Colon (tissue), 2 donors: ENCODE measurements around the gene ITGB6.
"Not testable (repeated sequence)": the region's sequence is repeated elsewhere in the genome, so short reads cannot be mapped to it uniquely, and the experiment has no call there.

Experiments used
- FAIRE-seq: peaks from 2 replicates; lab custom pipeline; 2012; peaks lifted over from hg19 to GRCh38; lab: Jason Lieb, UNC
- donor health status: control.
- donor health status: control.

ITGB6 gene

GRCh38 chr2:160181146-160181836, 18.8 kb downstream of the ITGB6 start:
- not testable (repeated sequence) for FAIRE-seq

DNA sequence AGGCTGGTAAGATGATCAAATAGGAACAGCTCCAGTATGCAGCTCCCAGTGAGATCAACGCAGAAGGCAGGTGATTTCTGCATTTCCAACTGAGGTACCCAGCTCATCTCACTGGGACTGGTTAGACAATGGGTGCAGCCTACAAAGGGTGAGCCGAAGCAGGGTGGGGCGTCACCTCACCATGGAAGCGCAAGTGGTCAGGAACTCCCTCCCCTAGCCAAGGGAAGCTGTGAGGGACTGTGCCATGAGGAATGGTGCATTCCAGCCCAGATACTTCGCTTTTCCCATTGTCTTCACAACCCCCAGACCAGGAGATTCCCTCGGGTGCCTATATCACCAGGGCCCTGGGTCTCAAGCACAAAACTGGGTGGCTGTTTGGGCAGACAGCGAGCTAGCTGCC, 19.4 kb downstream of the ITGB6 start:
- not testable (repeated sequence) for FAIRE-seq

GRCh38 chr2:160180172-160180571, 19.9 kb downstream of the ITGB6 start:
- FAIRE-seq, result no peak

- no peak for FAIRE-seq
Observed at GRCh38 chr2:160175169-160176134, 24.6 kb downstream of the ITGB6 start.

- FAIRE-seq, result no peak
Observed at GRCh38 chr2:160174322-160174721, 25.8 kb downstream of the ITGB6 start.

DNA sequence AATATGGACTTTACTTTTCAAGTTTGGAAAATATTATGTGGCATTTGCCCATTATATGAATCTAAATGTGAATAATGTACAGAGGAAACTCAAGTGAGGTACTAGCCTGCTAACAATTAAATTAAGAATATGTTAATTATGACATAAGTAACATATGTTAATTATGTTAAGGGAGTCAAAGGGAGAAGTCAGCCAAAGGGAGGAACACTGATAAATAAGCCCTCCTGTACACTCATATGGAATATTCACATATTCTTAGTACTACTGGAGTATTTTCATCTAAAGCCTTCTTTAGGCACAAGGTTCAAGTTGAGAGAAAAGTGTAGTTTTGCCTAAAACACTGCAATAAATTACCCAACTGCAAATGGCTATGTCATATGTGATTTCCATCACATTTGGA, 30.1 kb downstream of the ITGB6 start:
- no peak for FAIRE-seq

- no peak for FAIRE-seq
Observed at GRCh38 chr2:160169471-160169870, 30.6 kb downstream of the ITGB6 start.

- FAIRE-seq, result peak; percentile 97
Observed at GRCh38 chr2:160168878-160169277, 31.2 kb downstream of the ITGB6 start.

GRCh38 chr2:160167089-160167740, 32.9 kb downstream of the ITGB6 start:
- FAIRE-seq, result no peak

DNA sequence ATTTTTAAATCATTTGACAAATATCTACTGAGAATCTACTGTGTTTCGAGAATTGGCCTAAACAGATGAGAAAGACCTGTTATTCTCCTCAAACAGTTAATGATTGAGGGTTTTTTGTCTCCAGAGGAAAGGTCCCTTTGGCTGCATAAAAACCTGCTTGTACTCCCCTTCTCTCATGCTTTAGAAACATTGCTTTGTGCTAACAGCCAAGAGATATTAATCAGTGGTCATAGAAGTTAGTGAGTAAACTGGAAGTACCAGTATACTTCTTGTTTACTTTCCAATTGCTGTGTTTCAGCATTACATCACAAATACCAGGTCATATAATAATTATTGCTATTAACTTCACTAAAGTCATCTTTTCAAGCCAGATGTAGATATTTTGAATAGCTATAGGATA, 34.1 kb downstream of the ITGB6 start:
- FAIRE-seq, result no peak

DNA sequence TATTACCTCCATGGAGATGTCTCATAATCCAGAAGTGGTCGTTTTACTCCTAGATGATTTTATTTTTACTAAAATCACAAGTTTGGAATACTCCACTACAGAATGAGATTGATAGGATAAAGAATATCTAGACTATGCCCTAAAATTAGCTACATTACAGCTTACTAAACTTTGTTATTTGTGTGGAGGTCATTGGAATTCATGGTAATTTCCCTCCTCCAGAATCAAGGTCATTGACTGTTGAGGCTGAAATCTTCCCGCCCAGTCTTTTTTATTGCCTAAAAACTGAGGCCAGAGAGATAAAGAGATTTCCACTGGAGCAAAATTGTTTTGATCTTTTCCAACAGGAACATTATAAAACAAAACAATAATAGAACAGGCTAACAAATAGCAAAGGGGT, 35.0 kb downstream of the ITGB6 start:
- FAIRE-seq, result no peak

DNA sequence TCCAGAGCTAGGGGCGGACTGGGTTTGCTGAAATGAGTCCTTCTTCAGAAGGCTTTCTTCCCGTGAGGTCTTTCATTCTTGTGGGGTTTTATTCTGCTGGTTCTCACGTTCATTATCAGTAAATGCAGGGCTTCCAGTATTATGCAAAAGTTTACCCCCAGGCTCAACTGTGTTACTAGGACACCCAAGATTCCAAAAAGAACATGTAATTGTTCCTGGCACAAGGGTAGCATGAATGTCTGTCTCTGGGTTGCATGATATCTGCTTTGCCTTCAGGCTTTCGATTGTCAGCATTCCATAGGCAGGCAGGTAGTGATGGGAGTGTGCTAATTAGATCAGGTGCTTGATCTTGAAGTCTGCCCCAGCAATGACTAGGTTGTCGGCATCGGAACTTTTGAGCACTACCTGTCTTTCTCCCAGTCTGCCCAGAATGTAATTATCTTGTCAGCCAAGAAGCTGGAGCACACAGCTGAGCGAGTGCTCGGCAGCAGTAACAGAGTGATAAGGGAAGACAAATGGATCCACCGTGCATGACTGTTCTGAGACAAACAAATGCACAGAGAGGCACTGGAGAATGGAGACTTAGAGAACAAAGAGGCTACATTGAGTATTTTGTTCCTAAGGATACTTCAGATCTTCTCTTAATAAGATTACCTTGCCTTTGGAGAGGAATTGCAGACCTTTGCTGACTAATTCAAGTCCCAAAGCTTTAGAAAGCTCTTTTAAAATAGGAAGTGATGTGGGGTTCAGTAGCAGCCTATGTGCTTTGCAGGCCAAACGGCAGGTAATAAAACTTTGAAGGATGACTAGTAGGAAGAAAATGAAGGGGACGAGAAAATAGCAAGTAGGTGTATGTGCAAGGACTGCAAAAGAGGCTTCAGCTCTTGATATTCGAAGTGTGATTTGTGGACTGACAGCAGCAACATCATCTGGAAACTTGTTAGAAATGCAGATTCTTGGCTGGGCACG, 41.9 kb downstream of the ITGB6 start:
- FAIRE-seq, result no peak

GRCh38 chr2:160156665-160157064, 43.4 kb downstream of the ITGB6 start:
- no peak for FAIRE-seq

GRCh38 chr2:160156100-160156499, 44.0 kb downstream of the ITGB6 start:
- no peak for FAIRE-seq

- FAIRE-seq, result not testable (repeated sequence)
Observed at GRCh38 chr2:160148419-160148818, 51.7 kb downstream of the ITGB6 start.

DNA sequence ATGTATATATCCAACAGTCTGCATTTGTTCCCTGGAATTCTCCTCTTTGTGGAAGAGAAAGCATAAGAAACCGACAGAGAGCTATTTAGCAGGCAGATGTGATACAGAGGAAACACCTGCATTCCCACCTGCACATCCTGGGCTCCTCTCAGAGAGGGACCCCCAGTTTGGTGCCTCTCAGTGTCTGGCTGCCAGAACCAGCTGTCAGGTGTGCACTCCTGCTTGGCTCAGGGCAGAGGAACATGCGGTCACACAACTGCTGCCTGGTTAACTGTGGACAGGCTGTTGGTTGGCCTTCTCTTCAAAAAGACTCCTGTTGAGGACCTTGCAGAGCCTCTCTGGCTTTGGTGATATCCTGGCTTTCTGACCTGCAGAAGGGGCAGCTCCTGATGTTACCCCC, 54.6 kb downstream of the ITGB6 start:
- no peak for FAIRE-seq

DNA sequence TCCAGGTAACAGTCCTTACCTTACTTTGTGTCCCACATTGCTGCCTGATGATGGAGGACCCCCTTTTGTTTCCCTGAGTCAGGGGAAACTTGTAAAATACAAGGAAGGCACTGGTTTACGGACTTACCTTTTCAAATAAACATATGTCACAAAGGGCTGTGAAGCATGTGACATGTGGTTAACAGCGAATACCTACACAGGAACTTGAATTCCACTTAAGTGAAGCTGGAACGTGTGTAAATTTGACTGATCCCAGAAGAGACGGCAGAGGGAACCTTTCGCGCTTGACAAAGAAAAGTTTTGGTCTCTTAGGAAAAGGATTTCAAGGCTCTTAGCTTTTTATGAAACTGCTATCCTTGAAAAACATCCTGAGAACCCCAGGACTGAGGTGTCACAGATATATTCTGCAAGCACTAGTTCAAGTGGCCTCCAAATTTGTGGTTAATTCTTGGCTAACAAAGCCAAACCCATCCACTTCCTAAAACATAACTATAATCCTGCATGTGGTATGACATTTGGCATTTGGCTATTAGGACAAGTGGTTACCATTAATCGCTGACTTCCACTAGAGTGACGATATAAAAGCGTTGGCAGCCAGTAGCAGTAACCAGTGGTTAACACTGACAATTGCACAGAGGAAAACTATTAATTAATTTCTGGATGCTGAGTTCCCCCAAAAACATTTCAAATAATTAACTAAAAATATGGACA, 55.6 kb downstream of the ITGB6 start:
- FAIRE-seq, result no peak

- FAIRE-seq, result no peak
Observed at GRCh38 chr2:160142472-160142871, 57.6 kb downstream of the ITGB6 start.

DNA sequence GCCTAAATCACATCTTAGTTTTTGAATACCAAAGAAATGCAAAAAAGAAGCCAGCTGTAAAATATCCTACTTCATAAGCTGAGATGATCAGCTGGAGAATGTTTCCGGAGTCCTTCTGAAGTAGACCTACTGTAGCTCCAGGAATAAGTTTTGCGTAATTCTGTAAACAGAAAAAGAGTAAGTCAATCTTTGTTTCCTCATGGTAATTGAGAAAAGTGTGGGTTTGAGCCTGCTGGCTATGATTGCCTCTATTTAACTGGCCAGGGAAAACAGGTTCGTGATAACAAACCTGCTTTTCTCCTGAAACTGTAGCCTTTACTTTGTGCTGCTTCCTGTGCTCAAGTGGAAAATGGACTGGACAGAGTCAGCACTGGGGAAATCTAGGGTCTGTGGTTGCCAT, 58.2 kb downstream of the ITGB6 start:
- no peak for FAIRE-seq

DNA sequence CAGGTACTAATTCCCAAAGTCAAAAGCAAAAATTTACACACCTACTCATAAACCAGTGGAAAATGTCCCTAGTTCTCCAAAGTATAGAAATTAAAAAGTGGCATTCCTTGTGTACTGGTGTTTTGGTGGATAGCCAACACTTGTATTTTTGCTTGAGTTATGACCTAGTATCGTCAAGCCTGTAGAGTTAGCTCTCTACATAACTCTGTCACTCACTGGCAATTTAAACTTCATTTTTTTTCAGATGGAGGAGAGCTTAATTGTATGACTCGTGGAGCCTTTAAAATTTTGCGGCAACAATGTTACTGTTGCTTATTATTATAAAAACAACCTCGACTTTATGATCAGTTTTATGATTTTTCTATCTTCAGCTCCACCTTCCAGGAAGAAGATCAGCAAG, 58.7 kb downstream of the ITGB6 start:
- FAIRE-seq, result no peak

DNA sequence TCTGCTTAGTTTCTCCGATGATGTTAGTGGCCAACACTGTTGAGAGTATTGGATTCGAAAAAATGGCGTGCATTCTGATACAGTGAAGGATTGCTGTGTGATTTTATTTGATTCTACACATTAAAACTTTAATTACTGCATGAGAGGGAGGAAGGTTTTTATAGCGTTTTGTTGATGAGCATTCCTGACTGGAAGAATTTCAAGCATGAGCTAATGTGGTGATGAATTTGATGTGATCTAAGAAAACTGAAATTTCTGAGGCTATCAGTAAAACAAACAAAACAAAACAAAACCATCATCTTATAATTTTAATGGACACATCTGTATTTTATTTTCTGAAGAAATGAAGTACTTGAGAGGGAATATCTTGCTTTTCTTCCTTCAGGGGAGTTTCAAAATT, 59.6 kb downstream of the ITGB6 start:
- no peak for FAIRE-seq
